HG02970 (cell line): Measurements from ENCODE around the gene SKAP1.
"Not testable (repeated sequence)": the region's sequence is repeated elsewhere in the genome, so short reads cannot be mapped to it uniquely, and the experiment has no call there.

Experiments used
- ATAC-seq: cut with Tn5 transposase; IDR thresholded peaks from one replicate; pipeline ENCODE4 v1.9.1; 2021; ENCODE audit warnings: mild to moderate bottlenecking, moderate library complexity, moderate number of reproducible peaks; ENCODE audit not compliant: unreplicated experiment, low FRiP score

SKAP1 gene

DNA sequence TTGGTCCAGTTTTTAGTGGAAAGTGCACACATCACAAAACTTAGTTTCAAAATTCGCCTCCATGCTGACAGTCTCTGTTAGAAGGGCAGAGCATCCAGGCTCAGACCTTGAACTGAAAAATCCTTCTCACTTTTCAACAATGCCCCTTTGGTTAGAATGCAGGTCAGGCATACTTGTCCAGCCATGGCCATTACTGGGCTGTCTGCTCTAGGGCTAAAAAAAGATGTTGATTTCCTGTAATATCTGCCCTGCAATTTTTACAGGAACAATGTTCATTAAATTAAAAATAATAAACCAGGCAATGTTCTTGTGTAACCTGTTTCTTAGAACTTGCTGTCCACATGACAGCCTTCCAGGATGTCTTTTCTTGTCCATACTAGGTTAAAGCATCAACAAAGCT, 200.1 kb downstream of the SKAP1 start:
- ATAC-seq = no peak

DNA sequence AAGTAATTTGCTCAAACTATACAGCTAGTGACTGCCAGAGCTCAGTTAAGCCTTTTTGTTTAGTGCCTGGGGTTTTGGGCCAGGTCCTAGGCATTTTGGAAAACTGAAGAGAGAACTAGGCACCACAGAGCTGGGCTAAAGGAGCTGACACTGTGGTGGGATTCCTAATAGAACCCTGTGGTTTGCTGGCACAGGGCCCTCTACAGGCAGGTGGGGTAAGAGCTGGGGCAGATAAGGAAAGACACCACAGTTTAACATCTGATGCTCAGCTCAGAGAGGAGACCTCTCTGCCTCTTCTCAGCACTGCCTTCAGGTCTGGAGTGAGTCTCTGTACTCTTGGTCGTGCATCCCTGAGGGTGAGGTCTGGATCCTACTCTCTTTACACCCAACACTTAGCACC, 201.3 kb downstream of the SKAP1 start:
- no peak for ATAC-seq

DNA sequence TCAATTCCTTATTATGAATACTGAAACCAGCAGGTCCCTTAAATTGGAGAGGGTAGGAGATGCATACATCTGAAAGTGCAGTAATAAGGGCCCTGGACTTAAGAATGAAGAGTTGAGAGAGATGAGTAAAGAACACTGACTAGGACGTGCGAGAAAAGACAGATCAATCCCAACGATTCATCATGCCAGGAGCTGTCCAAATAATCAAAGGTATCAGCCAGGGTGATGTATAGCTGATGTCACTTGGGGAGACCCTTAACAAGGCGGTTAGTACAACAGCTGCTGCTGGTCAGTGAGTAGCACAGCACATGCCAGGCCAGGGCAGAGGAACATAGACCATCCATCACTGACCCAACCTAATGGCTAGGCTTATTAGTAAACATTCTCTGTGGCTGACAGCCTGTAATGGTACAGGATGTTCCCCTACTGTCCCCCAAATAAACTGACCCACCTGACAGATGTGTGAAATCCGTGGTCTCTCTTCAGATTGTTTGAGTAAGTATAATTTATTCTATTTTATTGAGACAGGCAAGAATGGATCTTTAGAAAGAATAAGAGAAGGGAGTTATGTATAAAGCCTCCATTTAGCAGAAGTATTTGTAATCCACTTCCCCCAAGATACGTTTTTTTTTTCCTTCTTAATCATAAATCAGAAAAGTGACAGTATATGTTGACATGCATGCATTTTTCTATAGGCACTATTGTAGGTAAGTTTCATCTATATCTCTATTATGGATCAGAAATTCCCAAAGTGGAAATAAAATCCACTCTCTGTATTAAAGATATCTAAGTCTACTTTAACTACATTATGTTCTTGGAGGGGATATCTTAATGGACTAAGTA, 204.1 kb downstream of the SKAP1 start:
- no peak for ATAC-seq

GRCh38 chr17:48223945-48224344, 206.1 kb downstream of the SKAP1 start:
- ATAC-seq = no peak

DNA sequence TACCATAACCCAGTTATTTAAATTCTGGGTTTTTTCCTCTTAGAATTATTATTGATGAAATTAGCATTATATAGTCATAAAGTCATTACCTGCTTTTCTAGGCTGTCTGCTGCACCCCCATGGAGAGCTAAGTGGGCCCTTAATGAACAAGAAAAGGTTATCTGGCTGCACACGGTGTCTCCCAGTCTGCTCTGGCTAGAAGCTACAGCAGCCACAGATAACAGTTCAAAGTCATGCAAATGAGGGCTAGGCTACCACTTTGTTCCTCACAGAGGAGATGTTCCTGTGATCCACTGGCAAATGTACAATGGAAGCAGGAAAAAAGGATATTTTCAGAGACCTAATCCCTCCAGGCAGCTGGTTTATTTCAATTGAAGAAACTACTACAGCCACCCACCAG, 210.4 kb downstream of the SKAP1 start:
- no peak for ATAC-seq

- ATAC-seq = no peak
Observed at GRCh38 chr17:48215583-48216139, 214.4 kb downstream of the SKAP1 start.

DNA sequence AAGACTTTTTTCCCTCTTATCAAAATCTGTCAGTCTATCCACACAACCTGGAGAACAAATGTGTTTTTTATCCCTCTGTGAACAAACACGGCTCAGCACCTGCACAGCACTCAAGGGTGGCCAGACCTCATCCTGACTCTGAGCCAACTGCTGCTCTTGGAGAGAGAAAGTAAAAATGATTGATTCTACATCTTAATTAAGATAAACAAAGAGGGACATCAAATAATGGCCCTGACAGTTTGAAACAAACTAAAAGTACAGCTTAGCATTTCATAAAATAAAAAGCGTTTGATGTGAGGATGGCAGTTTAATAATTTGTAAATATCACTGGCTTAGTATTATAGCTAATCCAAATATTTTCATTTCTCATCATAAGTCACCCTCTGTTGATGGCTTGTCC, 216.2 kb downstream of the SKAP1 start:
- no peak for ATAC-seq

DNA sequence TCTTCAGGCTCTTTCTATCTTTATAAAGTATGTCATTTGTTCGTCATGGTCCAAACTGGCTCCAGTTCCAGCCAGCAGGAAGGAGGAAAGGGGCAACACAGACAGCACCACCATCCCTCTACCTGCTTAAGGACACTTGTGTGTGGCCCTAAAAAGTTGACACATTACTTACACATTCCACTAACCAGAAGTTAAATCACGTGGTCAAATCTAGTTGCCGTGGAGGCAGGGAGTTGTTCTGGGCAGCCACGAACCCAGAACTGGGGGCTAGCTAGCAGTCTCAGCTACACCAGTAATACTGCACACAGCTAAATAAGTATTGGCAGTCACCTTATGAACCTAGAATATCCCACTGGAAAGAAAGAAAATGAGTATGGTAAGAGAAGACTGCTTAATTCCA, 218.2 kb downstream of the SKAP1 start:
- ATAC-seq = no peak

DNA sequence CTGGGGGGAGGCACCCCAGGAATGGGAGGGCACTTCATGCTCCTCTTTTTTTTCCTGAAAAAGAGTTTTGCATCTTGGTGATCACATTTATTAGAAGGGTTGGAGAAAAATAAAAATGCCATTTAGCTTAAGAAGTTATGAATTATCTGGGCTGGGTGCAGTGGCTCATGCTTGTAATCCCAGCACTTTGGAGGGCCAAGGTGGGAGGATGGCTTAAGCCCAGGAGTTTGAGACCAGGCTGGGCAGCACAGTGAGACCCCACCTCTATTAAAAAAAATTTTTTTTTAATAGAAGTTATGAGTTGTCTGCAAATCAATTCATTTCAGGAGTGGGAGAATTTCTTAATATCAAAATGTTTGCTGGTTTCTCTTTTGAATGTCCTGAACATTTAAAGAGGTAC, 219.0 kb downstream of the SKAP1 start:
- ATAC-seq = no peak

DNA sequence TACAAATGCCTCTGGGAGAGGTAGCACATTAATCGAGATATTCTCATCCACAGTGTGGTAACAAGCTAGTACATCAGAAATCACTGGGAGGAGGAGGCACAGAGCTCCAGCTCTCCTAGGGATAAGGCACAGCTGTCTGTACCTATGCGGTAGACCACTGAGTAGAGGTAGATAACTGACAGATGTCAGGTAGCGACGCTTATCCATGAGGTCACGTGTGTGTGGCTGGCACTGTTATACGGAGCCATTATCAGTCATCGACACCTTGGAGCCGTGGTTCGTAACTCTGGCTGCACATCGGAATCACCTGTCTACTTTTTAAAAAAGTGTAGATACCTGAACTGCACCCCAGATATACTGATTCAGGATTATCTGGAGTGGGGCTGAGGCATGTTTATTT, 220.0 kb downstream of the SKAP1 start:
- no peak for ATAC-seq

DNA sequence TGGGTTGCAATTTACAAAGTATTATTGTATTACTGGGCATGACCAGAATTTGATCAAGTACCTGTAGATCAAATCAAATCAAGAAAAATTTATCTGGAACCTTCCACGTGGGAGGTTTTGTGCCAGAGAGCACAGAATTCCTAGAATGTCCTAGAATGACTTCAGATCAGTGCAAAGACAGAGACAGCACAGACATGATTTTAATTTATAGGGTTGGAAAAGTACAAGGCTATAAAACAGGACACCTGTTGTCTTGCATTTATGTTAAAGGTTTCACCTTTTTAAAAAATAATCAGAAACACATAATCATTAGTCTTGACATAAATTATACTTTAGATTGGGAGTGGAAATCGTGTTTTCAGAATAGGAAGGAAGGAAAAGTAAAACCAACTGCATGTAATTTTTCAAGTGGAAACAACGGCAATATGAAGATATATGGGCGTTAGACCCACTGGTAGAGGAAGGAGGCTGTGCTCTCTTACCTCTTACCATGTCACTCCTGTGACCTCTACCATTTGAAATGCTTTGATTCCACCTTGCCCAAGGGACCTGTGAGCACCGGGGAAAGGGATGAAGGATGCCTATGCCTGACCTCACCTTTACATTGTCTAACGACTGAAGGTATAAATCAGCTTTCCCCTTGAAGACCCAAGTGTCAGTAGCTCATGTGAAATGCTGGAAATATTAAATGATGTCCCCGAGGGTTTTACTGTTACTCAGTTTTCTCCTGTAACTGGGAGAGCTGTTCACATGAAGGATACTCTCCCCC, 222.1 kb downstream of the SKAP1 start:
- no peak for ATAC-seq

GRCh38 chr17:48207036-48207435, 223.0 kb downstream of the SKAP1 start:
- not testable (repeated sequence) for ATAC-seq

- ATAC-seq = no peak
Observed at GRCh38 chr17:48202959-48203358, 227.1 kb downstream of the SKAP1 start.

GRCh38 chr17:48198950-48199541, 231.0 kb downstream of the SKAP1 start:
- no peak for ATAC-seq

DNA sequence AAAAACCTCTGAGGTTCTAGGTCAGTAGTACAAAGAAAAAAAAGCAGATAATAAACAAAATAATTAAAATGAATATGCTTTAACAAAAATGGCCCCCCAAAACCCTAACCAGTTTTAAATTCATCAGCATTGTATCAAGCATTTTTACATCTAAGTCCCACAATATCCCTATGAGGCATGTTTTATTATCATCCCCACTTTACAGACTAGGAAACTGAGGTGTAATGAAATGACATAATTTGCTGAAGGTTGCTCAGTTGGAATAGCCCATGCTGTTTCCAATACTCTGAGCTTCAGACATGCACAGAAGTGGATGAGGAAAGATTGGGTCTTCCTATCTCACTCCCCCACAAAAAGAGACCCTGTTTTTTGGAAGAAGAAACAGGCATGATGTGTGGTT, 234.1 kb downstream of the SKAP1 start:
- ATAC-seq = no peak

DNA sequence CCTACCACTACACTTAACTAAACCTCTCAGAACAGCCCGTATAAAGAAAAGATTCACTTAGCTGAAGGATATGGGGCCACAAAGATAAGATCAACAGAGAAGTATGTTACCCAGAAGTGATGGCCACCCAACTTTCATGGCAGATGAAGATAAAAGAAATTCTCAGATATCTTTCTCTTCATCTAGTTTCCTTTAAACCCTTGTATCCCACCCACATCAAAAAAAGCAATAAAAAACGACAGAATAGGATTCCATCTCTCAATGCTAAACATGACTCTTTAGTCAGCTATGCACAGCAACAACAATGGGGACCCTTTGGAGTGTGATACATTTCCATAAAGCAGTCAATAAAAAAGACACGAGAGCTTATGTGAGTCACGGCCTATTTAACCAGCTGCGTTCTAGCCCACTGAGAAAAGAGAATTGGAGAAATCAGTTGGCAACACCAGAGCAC, 235.9 kb downstream of the SKAP1 start:
- no peak for ATAC-seq

DNA sequence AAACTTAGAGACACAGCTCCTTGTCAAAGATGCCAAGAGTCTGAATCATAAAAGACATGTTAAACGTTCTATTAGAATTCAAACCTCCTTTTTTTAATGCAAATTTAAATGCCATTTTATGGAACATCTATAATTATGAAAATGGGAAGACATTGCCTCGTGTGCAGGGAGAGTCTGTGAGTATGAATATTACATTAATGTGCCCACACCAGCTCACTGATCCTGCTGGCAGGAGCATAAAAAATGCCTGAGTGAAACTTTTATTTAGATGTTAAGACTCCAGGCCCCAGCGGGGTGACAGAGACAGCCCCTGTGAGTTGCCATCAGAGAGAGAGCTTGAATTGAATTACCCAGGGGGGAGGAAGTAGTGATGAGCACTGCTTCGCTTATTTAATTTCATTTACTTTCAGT, 237.7 kb downstream of the SKAP1 start:
- no peak for ATAC-seq

DNA sequence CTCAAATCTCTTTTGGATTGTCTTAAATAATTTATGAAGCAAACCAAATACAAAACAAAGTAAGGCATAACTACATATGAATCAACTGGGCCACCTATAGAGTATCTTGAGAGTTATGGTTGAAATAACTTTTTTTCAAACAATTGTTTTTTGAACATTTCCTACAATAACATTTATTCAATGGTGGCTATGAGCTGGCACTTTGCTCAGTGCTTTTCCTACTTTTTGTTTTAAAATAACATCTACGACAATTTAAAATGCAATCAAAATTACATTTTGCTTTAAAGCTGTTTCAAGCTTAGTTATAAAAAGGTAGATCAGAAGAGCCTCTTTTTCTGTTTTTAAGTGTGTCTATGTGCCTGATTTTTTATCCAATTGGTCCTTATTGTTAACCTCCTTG, 238.7 kb downstream of the SKAP1 start:
- ATAC-seq = no peak

GRCh38 chr17:48190871-48191270, 239.1 kb downstream of the SKAP1 start:
- ATAC-seq = no peak

GRCh38 chr17:48187872-48188608, 242.0 kb downstream of the SKAP1 start:
- ATAC-seq = no peak
